ENCODE data around the gene KCNN4.

GRCh38 chr19:43731846-43732245 is 48.9 kb downstream of the KCNN4 start:
- TF ChIP-seq CTCF (IDR thresholded peaks at IDR 0.05; ENCODE audit: insufficient read depth, low read length, poor library complexity, severe bottlenecking), result no peak
- TF ChIP-seq EZH2phosphoT487 (conservative IDR thresholded peaks at IDR 0.05; ENCODE audit: low read length), result no peak
